Measurements from ENCODE around the gene DAB2IP.

Gene DAB2IP

DNA sequence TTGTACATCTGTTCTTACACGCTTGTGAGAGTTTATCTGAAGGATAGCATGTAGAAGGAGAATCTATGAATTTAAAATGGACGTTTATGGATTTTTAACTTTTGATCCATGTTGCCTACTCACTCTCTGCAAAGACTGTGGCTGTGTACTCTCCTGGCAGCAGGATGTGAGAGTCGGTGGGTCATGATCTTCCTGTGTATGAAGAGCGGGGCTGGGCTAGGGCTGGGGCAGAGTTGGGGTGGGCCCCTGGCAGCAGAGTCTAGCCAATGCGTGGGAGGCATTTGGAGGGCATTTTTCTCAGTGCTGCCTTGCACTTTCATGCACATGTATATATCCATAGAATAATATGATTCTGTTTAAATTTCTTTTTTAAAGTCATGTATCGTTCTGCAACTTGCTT is 24.0 kb upstream of the DAB2IP start:
- no peaks in the 10 kb centered on the region for H3K36me3 ChIP-seq (ENCODE audit: insufficient read depth, low read length)
- no peaks in the 10 kb centered on the region for H3F3A ChIP-seq (ENCODE audit: insufficient read depth, low read length)
- TF ChIP-seq EZH2 (IDR thresholded peaks at IDR 0.05; ENCODE audit: borderline replicate concordance, low read length): no peak
- no peak for TF ChIP-seq CTCF (IDR thresholded peaks at IDR 0.05; ENCODE audit: low read length)
- no peaks in the 10 kb centered on the region for H3K9me2 ChIP-seq (ENCODE audit: low read depth, low read length)
- no peaks in the 10 kb centered on the region for H3K79me2 ChIP-seq (ENCODE audit: insufficient read depth, low read length)
- no peaks in the 10 kb centered on the region for H4K20me1 ChIP-seq (ENCODE audit: insufficient read depth, low read length)
- no peak overlapping the region for H3K9ac ChIP-seq (ENCODE audit: low read length)
- H3K4me1 ChIP-seq (ENCODE audit: insufficient read depth, low read length, severe bottlenecking): no peaks in the 10 kb centered on the region
- H3K4me3 ChIP-seq (ENCODE audit: low read depth, low read length, poor library complexity, severe bottlenecking): no peak overlapping the region
- H2AFZ ChIP-seq (ENCODE audit: low read length): no peak overlapping the region
- no peak overlapping the region for H3K27ac ChIP-seq (ENCODE audit: low read depth, low read length, poor library complexity, severe bottlenecking)
- no peak overlapping the region for H3K4me2 ChIP-seq (ENCODE audit: low read length)
- peaks cover 15% of the 10 kb centered on the region; the same call in 1 of the 2 replicates for H3K27me3 ChIP-seq (ENCODE audit: insufficient read depth, low read length)
- H3K9me3 ChIP-seq (ENCODE audit: low read length): no peaks in the 10 kb centered on the region

DNA sequence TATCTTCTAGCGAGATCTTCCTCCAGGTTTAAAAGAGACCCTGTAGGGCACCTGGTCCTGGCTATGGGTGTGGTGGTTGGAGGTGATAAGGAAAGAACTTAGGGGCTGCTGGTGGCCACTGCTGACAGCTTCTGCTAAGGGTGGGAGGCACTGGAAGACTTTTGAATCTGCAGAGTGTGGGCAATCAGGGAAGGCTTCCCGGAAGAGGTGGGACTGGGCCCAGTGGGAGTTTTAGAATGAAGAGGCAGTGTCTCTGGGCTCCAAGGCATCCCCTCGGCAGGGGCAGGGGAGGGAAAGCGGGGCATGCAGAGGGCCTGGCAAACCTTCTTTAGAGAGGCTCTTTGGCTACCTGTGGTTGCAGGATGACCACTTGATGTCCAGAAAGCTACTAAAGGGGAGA is 23.0 kb upstream of the DAB2IP start:
- Histone ChIP-seq H3F3A (ENCODE audit: insufficient read depth, low read length) (no peaks in the 10 kb centered on the region), H3K27me3 (ENCODE audit: insufficient read depth, low read length) (peaks cover 20% of the 10 kb centered on the region; the same call in 1 of the 2 replicates), H3K4me3 (ENCODE audit: low read depth, low read length, poor library complexity, severe bottlenecking) (no peak overlapping the region), H3K9ac (ENCODE audit: low read length) (no peak overlapping the region), H3K9me2 (ENCODE audit: low read depth, low read length) (no peaks in the 10 kb centered on the region), H3K79me2 (ENCODE audit: insufficient read depth, low read length) (no peaks in the 10 kb centered on the region), H3K36me3 (ENCODE audit: insufficient read depth, low read length) (no peaks in the 10 kb centered on the region), H3K9me3 (ENCODE audit: low read length) (no peaks in the 10 kb centered on the region), H2AFZ (ENCODE audit: low read length) (no peak overlapping the region), H3K4me1 (ENCODE audit: insufficient read depth, low read length, severe bottlenecking) (no peaks in the 10 kb centered on the region), H3K27ac (ENCODE audit: low read depth, low read length, poor library complexity, severe bottlenecking) (no peak overlapping the region), H3K4me2 (ENCODE audit: low read length) (no peak overlapping the region), H4K20me1 (ENCODE audit: insufficient read depth, low read length) (no peaks in the 10 kb centered on the region)
- TF ChIP-seq CTCF (IDR thresholded peaks at IDR 0.05; ENCODE audit: low read length) (no peak), EZH2 (IDR thresholded peaks at IDR 0.05; ENCODE audit: borderline replicate concordance, low read length) (no peak)

- H3K9ac ChIP-seq (ENCODE audit: low read length): no peak overlapping the region
- H4K20me1 ChIP-seq (ENCODE audit: insufficient read depth, low read length): no peaks in the 10 kb centered on the region
- H3K79me2 ChIP-seq (ENCODE audit: insufficient read depth, low read length): no peaks in the 10 kb centered on the region
- no peak overlapping the region for H3K27ac ChIP-seq (ENCODE audit: low read depth, low read length, poor library complexity, severe bottlenecking)
- no peaks in the 10 kb centered on the region for H3F3A ChIP-seq (ENCODE audit: insufficient read depth, low read length)
- no peaks in the 10 kb centered on the region for H3K9me2 ChIP-seq (ENCODE audit: low read depth, low read length)
- H3K27me3 ChIP-seq (ENCODE audit: insufficient read depth, low read length): 0 out of 2 replicates have a peak, but pooled peaks cover 20% of the 10 kb centered on the region
- H3K4me2 ChIP-seq (ENCODE audit: low read length): no peak overlapping the region
- H3K4me1 ChIP-seq (ENCODE audit: insufficient read depth, low read length, severe bottlenecking): no peaks in the 10 kb centered on the region
- TF ChIP-seq CTCF (IDR thresholded peaks at IDR 0.05; ENCODE audit: low read length) (no peak), EZH2 (IDR thresholded peaks at IDR 0.05; ENCODE audit: borderline replicate concordance, low read length) (no peak)
- no peaks in the 10 kb centered on the region for H3K36me3 ChIP-seq (ENCODE audit: insufficient read depth, low read length)
- H3K9me3 ChIP-seq (ENCODE audit: low read length): no peaks in the 10 kb centered on the region
- H2AFZ ChIP-seq (ENCODE audit: low read length): no peak overlapping the region
- no peak overlapping the region for H3K4me3 ChIP-seq (ENCODE audit: low read depth, low read length, poor library complexity, severe bottlenecking)
Measured at GRCh38 chr9:121631115-121631514, 20.3 kb upstream of the DAB2IP start.

Measured in OCI-LY1 (cell line).